GM18499 (cell line): ENCODE data around the gene TP53RK.
"Not testable (repeated sequence)": the region's sequence is repeated elsewhere in the genome, so short reads cannot be mapped to it uniquely, and the experiment has no call there.

Source experiments
- ATAC-seq: cut with Tn5 transposase; IDR thresholded peaks from one replicate; pipeline ENCODE4 v1.9.1; 2021; ENCODE audit warnings: moderate number of reproducible peaks; ENCODE audit not compliant: insufficient read depth, unreplicated experiment

Gene TP53RK

DNA sequence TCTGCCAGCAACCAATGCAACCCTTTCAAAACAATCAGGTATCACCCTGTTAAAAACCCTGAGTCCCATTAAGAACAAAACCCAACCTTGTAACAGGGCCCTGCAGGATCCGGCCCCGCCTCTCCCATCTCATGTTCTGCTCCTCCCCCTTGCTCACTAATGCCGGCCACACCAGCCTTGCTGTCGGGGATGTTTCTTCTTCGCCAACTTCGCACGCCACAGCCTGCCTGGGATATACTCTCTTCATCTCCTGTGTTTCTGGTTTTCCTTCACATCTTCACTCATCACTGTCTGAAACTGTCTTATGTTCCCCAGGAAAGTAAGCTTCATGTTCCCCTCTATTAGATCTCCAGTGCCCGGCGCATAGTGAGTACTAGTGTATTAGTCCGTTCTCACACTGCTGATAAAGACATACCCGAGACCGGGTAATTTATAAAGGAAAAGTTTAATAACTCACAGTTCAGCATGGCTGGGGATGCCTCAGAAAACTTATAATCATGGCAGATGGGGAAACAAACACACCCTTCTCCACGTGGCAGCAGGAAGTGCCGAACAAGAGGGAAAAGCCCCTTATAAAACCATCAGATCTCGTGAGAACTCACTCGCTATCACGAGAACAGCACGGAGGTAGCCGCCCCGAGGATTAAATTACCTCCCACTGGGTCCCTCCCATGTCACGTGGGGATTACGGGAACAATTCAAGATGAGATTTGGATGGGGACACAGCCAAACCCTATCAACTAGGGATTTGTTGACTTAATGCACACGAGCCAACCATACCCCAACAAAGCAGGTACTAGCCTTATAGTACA is 5.1 kb downstream of the TP53RK start:
- ATAC-seq, result no peak

- ATAC-seq, result no peak
These were observed 5.6 kb downstream of the TP53RK start for GRCh38 chr20:46683668-46683938.

- ATAC-seq, result no peak
These were observed 6.1 kb downstream of the TP53RK start for GRCh38 chr20:46683011-46683667.

DNA sequence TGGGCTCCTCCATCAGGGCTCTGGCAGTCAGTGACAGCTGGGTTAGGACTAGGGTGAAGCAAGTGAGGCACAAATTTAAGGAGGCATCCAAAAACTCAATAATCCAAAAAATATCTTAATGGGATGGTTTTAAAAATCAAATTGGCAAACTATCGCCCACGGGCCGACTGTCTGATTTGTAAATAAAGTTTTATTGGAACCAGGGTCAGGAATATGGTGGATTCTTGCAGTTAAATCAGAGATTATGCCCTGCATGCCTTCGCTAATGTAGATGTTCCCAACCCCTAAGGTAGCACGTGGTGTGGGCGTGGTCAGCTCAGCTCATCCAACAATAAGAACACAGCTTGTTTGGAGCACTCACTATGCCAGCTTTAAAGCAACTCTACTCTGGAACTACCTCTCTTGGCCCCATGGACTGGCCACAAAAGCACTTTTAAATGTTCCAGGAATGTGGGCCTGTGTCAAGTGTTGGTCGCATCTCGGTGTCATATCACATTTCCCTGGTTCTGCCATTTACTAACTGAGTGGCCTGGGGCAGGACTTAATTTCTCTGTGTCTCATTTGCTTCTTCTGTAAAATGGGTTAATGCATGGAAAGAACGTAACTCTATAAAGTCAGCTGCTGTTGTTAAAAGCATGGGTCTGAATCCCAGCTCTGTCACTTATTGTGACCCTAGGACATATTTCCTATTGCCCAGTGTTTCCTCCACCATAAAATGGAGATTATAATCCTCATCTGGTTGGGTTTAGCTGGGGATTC is 7.0 kb downstream of the TP53RK start:
- ATAC-seq, result no peak

GRCh38 chr20:46681032-46681854 is 8.0 kb downstream of the TP53RK start:
- ATAC-seq, result no peak

- no peak for ATAC-seq
These were observed 8.6 kb downstream of the TP53RK start for GRCh38 chr20:46680684-46681031.

DNA sequence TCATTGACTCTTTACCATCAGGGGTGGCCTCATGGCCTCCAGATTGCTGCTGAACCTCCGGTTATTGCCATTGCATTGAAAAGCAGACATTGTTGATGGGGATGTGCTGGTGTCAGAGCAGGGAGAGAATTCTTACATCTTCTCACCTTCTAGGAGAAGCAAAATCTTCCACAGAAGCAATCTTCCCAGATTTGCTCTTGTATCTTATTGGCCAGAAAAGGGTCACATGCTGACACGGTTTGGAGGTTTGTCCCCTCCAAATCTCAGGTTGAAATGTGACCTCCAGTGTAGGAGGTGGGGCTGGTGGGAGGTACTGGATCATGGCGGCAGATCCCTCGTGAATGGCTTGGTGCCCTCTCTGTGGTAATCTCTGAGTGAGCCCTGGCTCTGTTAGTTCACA is 10.7 kb downstream of the TP53RK start:
- ATAC-seq, result no peak

GRCh38 chr20:46677608-46678007 is 11.6 kb downstream of the TP53RK start:
- no peak for ATAC-seq

DNA sequence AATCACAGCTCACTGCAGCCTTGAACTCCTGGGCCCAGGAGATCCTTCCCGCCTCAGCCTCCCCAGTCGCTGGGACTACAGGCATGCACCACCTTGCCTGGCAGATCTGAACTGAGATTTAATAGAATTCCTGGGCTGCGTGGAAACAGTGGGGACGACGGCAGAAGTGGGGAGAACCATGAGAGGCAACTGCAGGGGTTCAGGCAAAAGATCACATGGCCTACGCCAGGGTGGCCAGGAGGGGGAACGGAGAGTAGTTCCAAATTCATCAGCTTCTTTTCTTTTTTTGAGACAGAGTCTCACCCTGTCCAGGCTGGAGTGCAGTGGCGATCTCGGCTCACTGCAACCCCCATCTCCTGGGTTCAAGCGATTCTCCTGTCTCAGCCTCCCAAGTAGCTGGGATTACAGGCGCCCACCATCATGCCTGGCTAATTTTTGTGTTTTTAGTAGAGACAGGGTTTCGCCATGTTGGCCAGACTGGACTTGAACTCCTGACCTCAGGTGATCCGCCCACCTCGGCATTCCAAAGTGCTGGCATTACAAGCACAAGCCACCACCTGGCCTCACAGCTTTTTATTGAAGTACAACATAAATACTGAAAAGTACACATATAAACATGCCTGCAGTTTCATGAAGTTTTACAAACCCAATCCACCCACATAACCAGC is 12.5 kb downstream of the TP53RK start:
- ATAC-seq, result not testable (repeated sequence)

DNA sequence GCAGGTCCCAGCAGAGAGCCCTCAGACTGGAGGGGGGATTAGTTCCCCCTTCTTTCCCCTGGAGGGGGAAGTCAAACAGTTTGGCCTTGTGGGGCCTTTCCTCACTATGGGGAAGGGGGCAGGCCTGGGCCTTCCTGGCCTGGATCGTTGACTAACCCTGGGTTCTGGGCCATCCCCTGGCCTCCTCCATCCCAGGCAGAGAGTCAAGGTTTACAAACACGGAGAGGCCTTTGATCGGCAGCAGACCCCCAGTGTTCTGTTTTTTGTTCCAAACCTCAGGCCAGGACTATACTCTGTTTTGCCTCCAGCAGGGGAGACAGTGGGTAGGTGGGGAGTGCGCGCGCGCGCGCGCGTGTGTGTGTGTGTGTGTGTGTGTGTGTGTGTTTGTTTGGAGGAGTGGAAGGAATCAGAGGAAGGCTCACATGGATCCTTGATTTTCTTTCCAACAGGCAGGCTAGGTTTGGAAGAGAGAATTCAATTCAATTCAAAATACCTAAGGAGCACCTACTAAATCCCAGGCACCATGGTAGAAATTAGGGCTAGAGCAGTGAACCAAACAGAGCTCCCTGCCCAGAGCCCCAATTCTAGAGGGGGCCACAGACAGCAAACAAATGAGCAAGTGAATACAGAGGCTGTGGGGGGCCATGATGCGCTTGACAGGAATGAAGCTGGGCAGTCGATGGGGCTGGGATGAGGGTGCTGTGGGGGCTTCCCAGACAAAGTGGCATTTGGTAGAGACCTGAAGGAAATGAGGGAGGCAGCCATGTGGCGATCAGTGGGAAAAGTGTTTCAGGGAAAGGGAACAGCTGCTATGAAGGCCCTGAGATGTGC is 14.8 kb downstream of the TP53RK start:
- no peak for ATAC-seq

DNA sequence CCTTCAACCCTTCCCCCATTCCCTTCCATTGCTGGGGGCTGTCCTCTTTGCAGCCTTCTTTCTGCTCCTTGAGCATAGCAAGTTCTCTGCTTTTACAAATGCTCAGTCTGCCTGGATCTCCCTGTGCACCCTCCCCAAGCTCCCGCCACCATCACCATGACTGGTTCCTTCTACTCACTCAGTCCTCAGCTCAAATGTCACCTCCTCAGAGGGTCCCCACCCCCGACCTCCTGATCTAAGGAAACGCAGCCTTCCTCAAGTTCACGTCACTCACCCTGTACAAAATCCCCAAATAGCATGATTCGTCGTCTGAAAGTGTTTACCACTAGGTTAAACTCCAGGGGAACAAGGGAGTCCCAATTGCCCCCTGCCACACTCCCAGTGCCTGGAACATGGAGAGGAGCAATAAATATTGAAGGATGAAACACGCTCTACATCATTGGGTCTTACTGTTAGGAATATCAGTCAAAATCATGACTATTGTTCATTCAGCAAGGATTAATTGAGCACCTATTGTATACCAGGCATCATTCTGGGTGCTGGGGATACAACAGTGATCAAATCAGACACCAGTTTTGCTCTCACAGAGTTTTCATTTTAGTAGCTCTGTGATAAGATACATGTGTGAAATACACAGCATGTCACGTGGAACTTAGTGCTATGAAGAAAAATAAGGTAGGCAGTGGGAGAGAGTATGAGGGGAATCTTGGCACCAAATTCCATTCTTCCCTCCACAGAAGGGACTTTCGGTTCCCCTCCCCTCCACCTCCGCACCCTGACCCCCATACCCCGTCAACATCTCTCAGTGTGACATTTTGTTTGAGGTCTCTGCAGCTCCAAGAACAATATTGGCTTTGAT is 15.6 kb downstream of the TP53RK start:
- ATAC-seq, result no peak

DNA sequence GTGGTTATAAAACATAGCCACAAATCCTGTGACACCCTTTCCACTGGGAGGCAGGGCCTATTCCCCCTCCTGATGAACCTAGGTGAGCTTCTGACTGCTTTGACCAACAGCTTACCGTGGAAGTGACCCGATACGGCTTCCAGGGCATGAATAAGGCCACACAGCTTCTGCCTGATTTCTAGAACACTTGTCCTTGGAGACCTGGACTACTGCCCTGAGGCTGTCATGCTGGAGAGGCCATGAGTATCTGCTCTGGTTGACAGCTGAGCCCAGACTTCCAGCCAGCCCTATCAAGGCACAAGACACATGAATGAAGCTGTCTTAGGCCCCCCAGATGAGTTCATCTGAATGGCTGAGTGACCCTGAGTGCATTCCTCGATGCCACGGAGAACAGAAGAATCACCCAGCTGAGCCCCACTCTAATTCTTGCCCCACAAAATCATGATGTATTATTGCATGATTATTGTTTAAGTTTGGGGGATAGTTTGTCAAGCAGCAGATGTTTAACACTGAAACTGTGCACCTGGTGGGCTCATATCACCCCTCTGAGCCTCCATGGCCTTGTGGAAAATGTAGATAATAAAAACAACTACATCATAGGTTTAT is 16.6 kb downstream of the TP53RK start:
- no peak for ATAC-seq

- no peak for ATAC-seq
These were observed 17.2 kb downstream of the TP53RK start for GRCh38 chr20:46671866-46672542.

GRCh38 chr20:46670585-46671584 is 18.4 kb downstream of the TP53RK start:
- ATAC-seq, result no peak

GRCh38 chr20:46670228-46670584 is 19.0 kb downstream of the TP53RK start:
- ATAC-seq, result no peak

GRCh38 chr20:46666818-46667515 is 22.3 kb downstream of the TP53RK start:
- no peak for ATAC-seq
